Stimulated activated CD4-positive, alpha-beta T cell treated with anti-CD3 and anti-CD28 coated beads, Interleukin-12 subunit alpha, Interleukin-12 subunit beta, amount 100 ng/mL, for 48 hours (primary cell): ENCODE measurements around the gene CTSE.

ENCODE experiments used
- DNase-seq, 3 donors: peaks; one replicate each; pipeline ENCODE4 v3.0.0-alpha.2; 2020; ENCODE audit warnings: low read depth in 2 of 3, low spot score in 1 of 3

CTSE gene

DNA sequence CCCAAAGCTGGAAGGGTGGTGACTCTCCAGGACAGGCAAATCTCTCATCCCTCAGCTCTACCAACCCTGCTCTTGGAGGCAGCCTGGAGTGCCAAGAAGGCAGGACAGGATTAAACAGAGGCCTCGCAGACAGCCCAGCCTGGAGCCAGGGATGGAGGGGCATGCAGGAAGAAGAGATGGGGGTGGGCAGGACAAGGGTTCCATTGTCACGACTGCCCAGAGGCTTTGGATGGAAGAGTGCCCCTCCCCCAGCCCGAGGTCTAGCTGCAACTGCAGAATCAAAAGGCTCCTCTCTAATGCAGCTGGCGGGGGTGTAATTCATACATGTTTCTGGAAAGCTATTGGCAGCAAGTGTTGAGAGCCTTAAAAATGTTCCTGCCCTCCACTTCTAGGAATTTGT lies 29.3 kb downstream of the CTSE start:
- no peak for DNase-seq

DNA sequence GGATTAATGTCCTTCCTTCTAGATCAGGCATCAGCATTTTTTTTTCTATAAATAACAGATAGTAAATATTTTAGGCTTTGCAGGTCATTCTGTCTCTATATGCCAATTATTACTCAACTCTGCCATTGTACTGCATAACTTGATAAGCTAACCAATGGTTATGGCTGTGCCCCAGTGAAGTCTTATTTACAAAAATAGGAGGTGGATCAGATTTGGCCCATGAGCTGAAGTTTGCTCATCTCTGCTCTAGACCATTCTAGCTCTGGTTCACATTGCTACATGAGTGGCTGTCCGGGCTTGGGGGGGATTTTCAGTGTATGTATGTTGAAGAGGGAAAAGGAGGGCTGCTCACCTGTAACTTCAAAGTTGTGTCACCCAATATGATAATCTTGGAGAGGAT lies 30.6 kb downstream of the CTSE start:
- no peak for DNase-seq

DNA sequence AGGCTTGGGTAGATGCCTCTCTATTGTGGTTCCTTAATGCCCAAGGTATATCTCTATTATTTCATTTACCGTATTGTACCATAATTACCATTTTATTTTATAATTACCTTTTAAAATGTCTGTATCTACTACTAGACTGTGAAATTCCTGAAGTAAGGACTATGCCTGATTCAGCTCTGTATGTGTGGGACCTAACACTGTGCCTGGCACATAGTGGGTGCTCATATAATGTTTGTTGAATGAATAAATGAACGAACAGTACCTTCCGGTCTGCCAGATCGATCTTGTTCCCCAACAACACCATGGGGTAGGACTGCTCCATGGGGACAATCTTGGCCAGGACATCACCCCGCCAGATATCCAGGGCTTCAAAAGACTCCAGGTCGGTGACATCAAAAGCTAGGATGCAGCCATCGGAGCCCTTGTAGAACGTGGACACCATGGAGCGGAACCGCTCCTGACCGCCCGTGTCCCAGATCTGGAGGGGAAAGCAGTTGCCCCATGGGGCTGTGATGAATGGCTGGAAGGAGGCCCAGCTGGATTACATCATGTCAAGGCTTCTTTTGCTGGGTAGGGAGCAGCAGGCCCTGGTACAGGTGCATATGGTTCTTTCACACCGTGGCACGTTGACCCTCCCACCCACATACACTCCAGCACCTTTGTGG lies 31.3 kb downstream of the CTSE start:
- no peak for DNase-seq

DNA sequence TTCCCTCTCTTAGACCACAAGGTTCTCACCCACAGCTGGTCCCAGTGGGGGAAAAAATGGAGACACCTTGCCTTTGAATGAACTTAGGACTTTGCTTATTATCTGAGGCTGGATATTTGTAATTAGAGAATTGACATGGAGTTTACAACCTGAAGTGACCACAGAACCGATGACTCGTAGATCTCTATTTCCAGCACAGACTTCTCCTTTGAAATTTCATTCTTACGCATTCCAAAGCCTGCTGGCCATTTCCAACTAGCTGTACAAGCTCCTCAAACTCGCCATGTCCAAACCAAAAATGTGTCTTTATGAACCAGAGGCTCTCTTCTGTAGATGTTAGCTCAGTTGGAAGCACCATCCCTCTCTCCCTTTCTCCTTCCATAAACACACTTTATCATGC lies 32.5 kb downstream of the CTSE start:
- no peak for DNase-seq

DNA sequence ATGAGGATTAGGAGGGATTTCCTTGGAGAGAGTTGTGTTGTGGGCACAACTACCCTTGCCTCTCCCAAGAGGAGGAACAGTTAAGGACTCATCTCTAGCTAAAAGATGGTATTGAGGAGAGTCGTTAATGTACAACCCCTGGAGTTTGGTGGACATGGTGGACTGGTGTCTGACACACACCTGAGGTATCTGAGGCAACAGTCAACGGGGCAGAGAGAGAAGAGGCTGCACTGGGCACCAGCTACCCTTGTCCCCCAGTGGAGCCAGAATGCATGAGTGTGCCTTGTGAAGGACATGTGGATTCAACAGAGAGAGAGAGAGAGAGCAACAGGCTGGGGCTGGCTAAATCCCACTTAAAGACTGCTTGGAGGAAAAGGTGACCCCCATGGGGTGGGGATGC lies 33.5 kb downstream of the CTSE start:
- no peak for DNase-seq

DNA sequence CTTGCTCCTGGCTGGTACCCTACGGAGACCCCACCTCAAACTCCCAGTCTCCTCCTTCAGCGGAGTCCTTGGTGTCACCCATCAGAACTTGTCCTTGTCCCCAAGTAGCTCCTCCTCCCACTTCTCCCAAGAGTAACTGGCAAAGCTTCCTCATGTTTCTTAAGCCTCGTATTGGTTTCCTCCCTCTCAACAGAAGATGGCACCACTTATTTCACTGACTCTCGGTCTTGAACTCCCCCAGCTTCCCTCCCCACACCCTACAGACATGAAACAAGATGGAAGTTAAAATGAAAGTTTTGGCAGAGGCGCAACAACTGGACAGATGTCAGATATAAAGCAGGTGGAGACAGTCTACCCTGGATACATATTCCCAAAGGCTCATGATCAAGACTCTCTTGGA lies 33.9 kb downstream of the CTSE start:
- no peak for DNase-seq

DNA sequence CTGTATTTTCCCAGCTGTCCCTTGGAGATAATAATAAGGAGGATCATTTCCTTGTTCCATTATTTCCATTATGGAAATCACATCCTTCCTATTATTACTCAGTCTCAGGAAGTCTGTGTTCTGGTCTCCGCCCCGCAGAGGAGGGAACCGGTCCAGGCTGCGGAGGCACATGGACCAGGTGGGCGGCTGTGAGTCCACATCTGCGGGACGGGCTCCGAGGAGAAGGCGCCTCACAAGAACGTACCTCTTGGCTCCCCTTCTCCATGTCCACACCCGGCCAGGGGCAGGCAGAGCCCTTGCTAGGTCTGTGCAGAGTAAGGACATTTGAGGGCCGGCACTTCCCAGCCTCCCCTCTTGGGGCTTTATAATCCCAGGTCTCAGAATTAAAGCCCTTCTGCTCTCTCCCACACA lies 35.1 kb downstream of the CTSE start:
- no peak for DNase-seq

DNA sequence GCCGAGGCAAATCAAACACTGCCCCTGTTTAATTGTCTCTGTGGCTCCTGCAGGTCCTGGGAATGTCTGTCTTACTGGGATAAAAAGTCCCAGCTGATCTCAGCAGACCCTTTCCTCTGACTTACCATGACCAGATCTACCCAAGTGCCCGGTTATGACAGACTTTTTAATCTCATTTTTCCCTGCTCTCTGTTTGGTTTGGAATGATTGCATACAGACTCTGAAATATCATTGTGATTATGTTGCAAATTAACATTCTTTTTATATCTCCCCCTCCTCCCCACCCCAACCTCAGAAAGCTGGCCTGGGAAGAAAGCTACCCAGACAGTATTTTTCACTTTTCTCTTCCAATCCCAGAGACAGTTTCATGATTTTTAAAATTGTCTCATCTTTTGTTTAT lies 36.8 kb downstream of the CTSE start:
- DNase-seq = no peak

DNA sequence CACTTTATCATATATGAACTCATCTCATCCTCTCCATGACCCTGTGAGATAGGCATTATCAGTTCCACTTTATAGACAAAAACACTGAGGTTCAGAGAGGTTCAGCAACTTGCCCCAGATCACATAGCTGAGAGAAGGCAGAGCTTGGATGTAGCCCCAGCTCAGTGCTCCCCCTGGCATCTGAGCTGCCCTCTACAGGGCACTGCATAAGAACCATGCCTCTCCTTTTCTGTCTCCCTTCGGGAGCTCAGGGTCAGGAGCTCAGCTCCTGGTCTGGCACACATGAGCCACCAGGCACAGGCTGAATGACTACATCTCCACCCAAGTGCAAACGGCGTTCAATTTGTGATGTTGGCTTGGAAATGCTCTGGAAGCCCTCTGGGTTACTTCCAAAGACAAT lies 37.4 kb downstream of the CTSE start:
- no peak for DNase-seq

DNA sequence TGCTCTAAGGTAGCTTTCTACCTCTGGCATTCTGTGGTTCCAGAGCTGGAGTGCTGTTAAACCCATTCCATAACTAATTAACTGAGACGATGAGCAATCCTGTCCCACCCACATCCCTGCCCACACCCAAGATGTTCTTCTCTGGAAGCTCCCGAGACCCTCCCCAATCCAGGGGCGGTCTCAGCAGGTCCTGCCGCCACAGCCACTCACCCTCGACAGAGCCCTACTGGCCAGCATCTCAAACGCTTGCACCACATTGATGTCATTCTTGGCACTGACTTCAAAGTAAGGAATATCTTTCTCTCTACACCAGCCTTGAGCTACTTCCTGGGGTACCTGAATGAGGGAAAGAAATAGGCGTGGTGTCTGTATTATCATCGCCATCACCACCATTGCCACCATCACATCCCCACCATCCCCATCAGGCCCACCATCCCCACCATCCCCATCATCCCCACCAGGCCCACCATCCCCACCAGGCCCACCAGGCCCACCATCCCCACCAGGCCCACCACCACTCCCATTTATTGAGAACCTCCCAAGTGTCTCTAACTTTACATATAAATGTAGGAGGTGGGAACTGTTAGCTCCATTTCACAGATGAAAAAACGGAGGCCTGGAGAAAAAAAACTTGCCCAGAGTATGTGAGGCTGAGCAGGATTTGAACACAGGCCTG lies 38.2 kb downstream of the CTSE start:
- DNase-seq = no peak

DNA sequence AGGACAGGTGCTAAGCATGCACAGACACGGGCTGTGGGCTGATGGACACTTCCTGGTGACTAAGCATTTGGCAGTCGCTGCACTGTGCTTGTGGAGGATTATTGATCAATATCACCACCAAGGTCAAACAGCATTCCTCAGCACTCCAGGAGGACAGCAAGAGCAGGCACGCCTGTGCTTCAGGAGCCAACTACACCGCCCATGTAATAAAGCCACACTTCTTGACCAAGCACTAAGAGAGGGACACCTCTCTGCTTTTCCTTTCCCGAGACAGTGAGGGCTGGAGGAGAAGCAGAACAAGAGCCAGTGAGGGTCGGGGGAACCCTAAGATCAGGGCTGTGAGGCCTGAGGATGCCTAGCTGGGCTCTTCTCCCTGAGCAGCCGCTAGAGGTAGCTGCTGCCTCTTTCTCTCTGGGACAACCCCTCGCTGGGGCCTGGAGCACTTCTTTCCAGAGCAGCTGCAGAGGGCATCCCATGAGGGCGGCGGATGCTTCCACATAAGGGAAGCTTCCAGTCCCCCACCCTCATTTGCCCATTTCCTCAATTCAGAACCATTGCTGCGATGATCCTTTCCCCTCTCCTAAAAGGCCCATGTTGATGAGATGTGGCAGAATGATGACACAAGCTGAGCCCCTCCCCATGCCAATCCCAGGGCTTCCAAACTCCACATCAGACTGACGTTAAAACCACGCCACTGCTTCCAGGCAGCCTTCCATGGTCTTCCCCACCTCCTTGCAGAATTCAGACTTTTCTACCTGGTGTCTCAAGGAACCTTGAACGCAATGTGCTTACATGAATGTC lies 39.6 kb downstream of the CTSE start:
- DNase-seq = no peak

DNA sequence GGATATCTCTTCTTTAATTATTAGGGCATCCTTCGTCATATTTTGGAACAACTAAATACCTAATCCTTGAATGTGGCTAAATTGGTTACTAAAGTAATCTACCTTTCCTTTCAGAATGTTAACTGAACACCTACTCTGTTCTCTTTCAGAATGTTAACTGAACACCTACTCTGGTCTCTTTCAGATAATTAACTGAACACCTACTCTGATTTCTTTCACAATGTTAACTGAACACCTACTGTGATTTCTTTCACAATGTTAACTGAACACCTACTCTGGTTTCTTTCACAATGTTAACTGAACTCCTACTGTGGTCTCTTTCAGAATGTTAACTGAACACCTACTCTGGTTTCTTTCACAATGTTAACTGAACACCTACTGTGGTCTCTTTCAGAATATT lies 42.4 kb downstream of the CTSE start:
- no peak for DNase-seq

DNA sequence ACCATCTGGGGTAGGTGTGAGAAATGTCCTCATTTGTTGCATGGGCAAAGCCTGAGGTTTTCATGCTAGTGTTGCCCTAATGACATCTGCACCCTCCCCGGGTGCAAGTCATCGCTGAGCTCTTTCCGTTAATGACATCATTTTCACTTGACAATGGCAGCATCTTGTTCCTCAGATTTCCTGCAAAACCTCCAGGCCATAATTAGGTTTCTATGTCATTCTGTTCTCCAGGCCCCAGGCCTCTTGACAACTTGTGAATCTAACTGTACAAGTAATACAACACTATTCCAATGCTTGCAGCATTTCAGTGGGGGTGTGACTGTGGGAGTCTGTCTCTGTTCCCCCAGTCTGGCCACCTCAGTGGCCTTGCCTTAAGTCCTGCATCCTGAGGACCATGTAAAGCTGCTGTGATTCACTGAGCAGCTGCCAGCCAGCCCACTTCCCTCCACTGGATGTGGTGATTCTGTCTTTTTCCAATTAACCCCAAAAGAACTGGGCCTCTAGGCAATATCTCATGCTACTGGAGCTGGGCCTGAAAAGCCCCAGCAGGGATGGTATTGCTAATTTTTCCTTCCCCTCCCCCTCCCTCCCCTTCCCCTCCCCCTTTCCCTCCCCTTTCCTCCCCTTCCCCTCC lies 43.3 kb downstream of the CTSE start:
- no peak for DNase-seq

DNA sequence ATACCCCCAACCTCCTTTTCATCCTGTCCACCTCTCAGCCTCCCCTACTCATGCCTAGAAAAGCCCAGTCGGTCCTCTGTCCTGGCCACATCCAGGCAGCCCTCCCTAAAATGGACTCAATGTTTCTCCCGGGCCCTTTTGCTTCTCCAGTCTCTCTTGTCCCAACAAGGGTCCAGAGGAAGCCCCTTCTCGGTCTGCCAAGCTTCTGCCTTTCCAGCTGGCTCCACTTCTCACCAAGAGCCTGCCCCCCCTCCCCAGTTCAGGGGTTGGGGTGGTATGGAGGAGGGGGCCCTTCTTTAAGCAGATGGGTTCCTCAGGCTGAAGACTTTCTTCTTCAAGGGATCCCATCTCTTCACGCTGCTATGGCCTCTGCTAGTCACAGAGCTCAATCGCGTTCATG lies 44.4 kb downstream of the CTSE start:
- DNase-seq = no peak

DNA sequence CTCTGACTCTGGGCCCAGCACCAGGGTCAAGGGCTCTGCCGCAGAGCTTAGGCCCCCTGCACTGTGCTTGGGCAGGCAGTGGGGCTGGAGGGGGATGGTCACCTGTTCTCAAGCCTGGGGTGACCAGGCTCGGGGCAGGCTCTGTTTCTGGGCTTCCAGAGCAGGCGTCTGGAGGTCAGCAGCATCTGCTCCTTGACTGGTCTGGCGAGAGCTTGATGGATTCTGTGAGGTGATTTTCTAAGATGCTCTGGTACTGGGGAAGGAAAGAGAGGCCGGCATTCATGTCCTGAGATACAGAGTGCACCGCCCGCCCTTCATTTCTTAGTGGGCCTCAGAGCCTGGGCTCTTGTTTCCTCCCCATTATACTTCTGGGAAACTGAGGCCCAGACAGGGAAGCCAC lies 45.0 kb downstream of the CTSE start:
- DNase-seq = no peak

DNA sequence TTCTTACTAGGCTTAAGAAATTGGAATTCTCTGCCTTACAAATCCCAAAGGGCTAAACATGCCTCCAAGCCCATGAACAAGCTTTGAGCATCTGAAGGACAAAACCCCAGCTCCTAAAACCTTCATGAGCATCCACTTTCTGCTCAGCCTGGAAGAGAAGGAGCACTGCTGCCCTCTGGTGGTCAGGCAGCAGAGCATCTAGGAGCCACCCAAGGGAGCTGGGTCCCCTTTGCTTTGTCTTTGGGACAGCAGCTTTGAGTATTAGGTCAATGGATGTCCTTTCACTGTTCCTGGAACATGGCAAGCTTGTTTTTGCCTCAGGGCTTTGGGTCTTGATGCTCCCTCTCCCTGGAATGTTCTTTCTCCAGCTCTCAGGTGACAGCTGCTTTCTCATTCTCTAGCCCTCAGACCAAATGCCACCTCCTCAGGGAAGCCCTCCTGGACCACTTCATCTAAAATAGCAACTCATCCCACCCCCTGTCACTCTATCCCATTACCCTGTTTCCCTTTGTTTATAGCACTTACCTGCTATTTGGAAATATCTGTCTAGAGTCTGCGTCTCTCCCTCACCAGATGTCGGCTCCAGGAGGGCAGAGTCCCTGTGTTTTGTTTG lies 46.2 kb downstream of the CTSE start:
- DNase-seq = peak; percentile 52 to 75 (median 70)

DNA sequence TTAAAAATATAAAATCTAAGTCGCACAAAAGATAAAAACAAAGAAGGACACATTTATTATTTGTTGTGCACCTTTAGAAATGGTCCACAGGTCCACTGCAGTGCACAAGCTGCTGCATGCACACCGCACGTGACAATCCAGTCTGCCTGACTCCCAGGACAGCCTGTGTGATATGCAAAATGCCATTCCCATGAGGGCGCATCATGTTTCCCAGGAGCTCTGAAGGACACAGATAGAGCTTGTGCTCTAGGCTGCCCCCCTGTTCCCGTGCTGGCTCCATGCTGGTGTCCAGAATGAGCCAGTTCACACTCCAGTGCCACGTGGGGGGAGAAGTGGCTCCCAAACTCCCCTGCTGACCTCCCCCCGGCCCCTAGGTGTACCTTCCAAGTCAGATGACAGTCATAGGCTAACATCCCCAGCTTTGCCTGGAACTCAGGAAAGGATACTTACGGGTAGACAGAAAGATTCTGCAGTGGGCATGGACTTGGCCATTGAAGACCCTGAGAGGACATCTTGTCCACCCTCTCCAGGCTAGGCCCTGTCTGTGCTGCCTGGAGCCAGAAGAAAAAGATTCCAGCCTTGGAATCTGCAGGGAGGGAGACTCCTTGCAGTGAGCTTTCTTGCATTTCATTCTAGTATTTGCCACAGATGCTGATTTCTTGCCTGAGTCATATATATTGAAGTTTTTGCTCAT lies 46.8 kb downstream of the CTSE start:
- DNase-seq = no peak

DNA sequence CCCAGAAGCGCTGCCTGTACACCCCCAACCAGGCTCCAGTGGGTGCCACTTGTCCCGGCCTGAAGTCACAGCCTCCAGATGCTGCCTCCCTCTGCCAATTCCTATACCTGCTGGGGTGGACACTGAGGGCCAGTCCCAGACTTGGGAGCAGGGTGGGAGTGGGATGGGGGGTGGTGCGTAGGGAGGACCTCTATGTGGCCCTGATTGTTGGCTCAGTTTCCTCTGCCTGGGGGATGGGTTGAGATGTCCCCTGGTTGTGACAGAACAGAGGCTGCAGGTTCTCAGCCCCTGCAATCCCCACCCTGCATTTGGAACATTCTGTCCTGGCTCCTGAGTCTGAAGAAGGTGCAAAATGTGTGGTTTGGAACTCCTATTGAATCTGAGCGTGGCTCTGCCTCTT lies 47.7 kb downstream of the CTSE start:
- DNase-seq = no peak

DNA sequence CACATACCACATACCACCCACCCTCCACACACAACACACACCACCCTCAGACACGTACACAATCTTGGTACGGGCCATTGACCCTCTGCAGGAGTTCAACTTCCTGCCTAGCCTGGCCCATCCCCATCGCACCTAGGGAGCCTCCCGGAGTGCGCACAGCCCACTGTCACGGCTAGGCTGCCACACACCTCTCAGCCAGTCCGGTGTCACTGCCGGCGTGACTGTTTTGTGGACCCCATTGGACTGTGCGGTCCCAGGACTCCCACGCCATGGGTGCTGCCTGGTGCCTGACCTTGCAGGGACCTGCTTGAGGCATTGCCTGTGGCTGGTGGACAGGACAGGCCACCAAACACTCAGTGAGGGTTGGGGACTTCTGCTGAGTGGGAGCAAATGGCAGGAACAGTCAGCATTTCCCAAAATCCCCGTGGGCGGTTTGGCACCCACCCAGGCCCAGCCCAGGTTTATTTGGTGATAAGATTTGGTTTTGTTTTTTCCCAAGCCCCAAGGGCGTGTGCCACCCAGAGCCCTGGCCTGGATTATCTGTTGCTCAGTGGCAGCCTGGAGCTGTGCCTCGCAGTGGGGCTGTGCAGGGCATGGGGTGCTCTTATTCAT lies 48.2 kb downstream of the CTSE start:
- no peak for DNase-seq

DNA sequence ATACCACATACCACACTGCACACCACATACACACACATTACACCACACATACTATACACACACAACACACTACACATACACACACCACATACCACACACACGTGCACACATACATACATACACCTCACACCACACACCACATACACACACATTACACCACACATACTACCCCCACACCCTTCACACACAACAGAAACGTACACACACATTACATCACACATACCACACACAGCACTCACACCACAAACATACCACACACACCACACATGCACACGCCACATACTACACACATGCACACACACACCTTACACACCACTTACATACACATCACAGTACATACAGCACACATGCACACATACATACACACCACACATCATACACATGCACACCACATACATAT lies 49.0 kb downstream of the CTSE start:
- no peak for DNase-seq
